Measurements from ENCODE around the gene SLFN5. TPM values are rescaled to one million over a fixed set of nuclear protein-coding genes. Genes with fewer than 3 reads are reported as not detected.
"Not testable (repeated sequence)": the region's sequence is repeated elsewhere in the genome, so short reads cannot be mapped to it uniquely, and the experiment has no call there.

The SLFN5 gene
- total RNA-seq, 1 donor from 2014 or later, result 8.9 TPM

DNA sequence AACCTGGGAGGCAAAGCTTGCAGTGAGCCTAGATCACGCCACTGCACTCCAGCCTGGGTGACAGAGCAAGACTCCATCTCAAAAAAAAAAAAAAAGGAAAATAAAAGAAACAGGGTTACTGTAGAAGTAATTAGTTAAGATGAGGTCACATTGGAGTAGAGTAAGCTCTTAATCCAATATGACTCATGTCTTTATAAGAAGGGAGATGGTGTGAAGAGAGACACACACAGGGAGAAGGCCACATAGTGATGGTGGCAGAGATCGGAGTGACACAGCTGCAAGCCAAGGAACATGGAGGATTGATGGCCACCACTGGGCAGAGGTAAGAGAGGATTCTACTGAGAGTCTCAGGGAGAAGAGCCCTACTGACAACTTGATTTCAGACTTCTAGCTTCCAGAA, 15.3 kb upstream of the SLFN5 start:
- H3K9me3 Mint-ChIP-seq, result peaks cover 17% of the 10 kb centered on the region
- DNase-seq, result no peak
- no peaks in the 10 kb centered on the region for H3K27me3 Mint-ChIP-seq

GRCh38 chr17:35229638-35230037, 13.2 kb upstream of the SLFN5 start:
- H3K27ac Mint-ChIP-seq, result no peak overlapping the region
- H3K27me3 Mint-ChIP-seq, result no peaks in the 10 kb centered on the region
- peaks cover 23% of the 10 kb centered on the region for H3K36me3 Mint-ChIP-seq (ENCODE audit: low read depth)
- H3K9me3 Mint-ChIP-seq, result peaks cover 10% of the 10 kb centered on the region
- H3K4me1 Mint-ChIP-seq, result peaks cover 5% of the 10 kb centered on the region
- H3K4me3 Mint-ChIP-seq, result no peak overlapping the region
- intact Hi-C loops (cut with micrococcal nuclease), result no loop called here
- no peak for DNase-seq

More for the DNA sequence above, 15.3 kb upstream of the SLFN5 start:
- no peak overlapping the region for H3K4me3 Mint-ChIP-seq
- H3K27ac Mint-ChIP-seq, result no peak overlapping the region
- intact Hi-C loops (cut with micrococcal nuclease), result no loop called here
- H3K36me3 Mint-ChIP-seq (ENCODE audit: low read depth), result peaks cover 33% of the 10 kb centered on the region
- H3K4me1 Mint-ChIP-seq, result peaks cover 7% of the 10 kb centered on the region

GRCh38 chr17:35234315-35234714, 8.6 kb upstream of the SLFN5 start:
- H3K27me3 Mint-ChIP-seq; DNase-seq; H3K4me3 Mint-ChIP-seq; H3K27ac Mint-ChIP-seq; intact Hi-C loops (cut with micrococcal nuclease): not testable (repeated sequence)
- H3K4me1 Mint-ChIP-seq, result peaks cover 47% of the 10 kb centered on the region
- peaks cover 22% of the 10 kb centered on the region for H3K9me3 Mint-ChIP-seq
- H3K36me3 Mint-ChIP-seq (ENCODE audit: low read depth), result peaks cover 31% of the 10 kb centered on the region

GRCh38 chr17:35235289-35235688, 7.6 kb upstream of the SLFN5 start:
- Mint-ChIP-seq H3K27ac (no peak overlapping the region), H3K27me3 (no peaks in the 10 kb centered on the region), H3K4me1 (peaks cover 55% of the 10 kb centered on the region), H3K4me3 (no peak overlapping the region), H3K36me3 (ENCODE audit: low read depth) (peaks cover 26% of the 10 kb centered on the region), H3K9me3 (peaks cover 19% of the 10 kb centered on the region)
- intact Hi-C loops (cut with micrococcal nuclease), result no loop called here
- no peak for DNase-seq

DNA sequence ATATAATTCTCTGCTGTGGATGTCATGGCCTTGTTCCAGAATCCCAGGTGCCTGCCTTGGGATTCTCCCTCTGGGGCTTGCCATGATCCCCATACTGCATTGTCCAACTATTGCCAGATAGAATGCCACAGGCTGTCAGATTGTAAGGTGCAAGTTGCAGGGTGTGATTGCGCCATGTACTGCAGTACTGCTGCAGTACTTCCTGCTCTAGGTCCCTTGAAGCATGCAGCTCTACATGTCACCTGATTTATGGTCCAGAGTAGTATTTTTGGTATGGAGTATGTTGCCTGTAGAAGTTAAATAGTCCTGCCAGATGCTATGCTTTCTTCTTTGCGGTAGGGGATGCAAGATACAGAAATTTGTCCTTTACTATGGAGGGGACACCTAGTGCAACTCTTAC, 7.0 kb upstream of the SLFN5 start:
- intact Hi-C loops (cut with micrococcal nuclease), result no loop called here
- H3K36me3 Mint-ChIP-seq (ENCODE audit: low read depth), result peaks cover 20% of the 10 kb centered on the region
- H3K4me1 Mint-ChIP-seq, result peaks cover 56% of the 10 kb centered on the region
- no peak for DNase-seq
- no peak overlapping the region for H3K4me3 Mint-ChIP-seq
- H3K27me3 Mint-ChIP-seq, result no peaks in the 10 kb centered on the region
- no peak overlapping the region for H3K27ac Mint-ChIP-seq
- peaks cover 12% of the 10 kb centered on the region for H3K9me3 Mint-ChIP-seq

GRCh38 chr17:35236821-35237220, 6.1 kb upstream of the SLFN5 start:
- Mint-ChIP-seq H3K36me3 (ENCODE audit: low read depth) (peaks cover 22% of the 10 kb centered on the region), H3K9me3 (peaks cover 11% of the 10 kb centered on the region), H3K27me3 (no peaks in the 10 kb centered on the region), H3K27ac (no peak overlapping the region), H3K4me3 (no peak overlapping the region), H3K4me1 (peaks cover 62% of the 10 kb centered on the region)
- intact Hi-C loops (cut with micrococcal nuclease), result no loop called here
- DNase-seq, result no peak

DNA sequence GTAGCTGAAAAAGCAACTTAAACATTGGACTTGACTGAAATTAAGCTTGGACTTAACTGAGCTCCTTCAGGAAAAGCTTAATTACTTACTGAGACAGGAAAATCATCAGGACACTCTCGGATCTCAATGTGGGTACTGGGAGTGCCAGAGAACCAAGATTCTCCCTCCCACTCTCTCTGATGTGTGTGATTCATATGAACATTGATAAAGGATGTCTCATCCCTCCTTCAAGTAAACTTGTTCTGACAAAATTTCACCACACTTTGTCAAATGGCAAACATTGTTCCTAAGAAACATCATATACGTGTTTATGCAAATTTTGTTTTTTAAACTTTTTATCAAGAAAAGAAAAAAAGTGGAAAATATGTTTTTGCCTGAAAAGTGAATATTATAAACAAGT, 4.1 kb upstream of the SLFN5 start:
- Mint-ChIP-seq H3K9me3 (peaks cover 11% of the 10 kb centered on the region), H3K4me1 (peaks cover 64% of the 10 kb centered on the region), H3K27ac (peak overlapping the region; percentile 84), H3K36me3 (ENCODE audit: low read depth) (peaks cover 21% of the 10 kb centered on the region), H3K4me3 (peak overlapping the region; percentile 93), H3K27me3 (no peaks in the 10 kb centered on the region)
- peak; percentile 72 for DNase-seq
- intact Hi-C loops (cut with micrococcal nuclease), result loop anchor here (1.0 kb wide), 1 partner anchor 25 kb away; no protein-coding TSS in a partner anchor

DNA sequence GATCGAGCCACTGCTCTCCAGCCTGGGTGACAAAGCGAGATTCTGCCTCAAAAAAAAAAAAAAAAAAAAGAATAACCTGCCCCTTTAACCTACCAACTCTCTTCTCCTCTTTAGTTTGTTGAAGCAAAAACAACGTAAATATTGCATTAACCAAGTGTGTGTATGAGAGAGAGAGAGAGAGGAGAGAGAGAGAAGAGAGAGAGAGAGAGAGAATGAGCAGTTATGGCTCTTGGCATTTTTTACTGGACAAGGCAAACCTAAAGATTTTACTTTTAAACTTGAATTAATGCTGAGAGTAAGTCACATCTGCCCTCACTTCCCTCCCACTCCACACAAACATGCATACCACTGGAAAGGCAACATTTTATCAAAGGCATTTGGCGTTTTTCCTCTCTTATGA, 3.0 kb upstream of the SLFN5 start:
- Mint-ChIP-seq H3K27ac (peak overlapping the region; percentile 66), H3K4me3 (peak overlapping the region; percentile 93), H3K9me3 (peaks cover 11% of the 10 kb centered on the region), H3K27me3 (no peaks in the 10 kb centered on the region), H3K36me3 (ENCODE audit: low read depth) (peaks cover 24% of the 10 kb centered on the region), H3K4me1 (peaks cover 74% of the 10 kb centered on the region)
- no peak for DNase-seq
- intact Hi-C loops (cut with micrococcal nuclease), result loop anchor here (5.0 to 10.0 kb wide), 4 partner anchors 68 to 565 kb away; partner anchors contain the start of genes LIG3 and TAF15

DNA sequence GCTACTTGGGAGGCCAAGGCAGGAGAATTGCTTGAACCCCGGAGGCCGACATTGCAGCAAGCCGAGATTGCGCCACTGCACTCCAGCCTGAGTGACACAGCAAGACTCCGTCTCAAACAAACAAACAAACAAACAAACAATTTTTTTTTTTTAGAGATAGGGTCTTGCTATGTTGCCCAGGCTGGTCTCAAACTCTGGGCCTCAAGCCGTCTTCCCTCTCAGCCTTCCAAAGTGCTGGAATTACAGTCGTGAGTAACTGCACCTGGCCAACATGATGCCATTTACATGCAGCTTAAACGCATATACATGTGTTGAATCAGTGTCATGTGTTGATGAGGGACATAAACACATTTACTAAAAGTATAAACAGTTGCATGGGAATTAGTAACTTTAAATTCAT, 2.0 kb upstream of the SLFN5 start:
- H3K36me3 Mint-ChIP-seq (ENCODE audit: low read depth), result peaks cover 26% of the 10 kb centered on the region
- no peaks in the 10 kb centered on the region for H3K27me3 Mint-ChIP-seq
- intact Hi-C loops (cut with micrococcal nuclease), result loop anchor here (5.0 to 10.0 kb wide), 4 partner anchors 69 to 564 kb away; partner anchors contain the start of genes LIG3 and TAF15
- H3K4me1 Mint-ChIP-seq, result peaks cover 73% of the 10 kb centered on the region
- H3K27ac Mint-ChIP-seq, result peak overlapping the region; percentile 54
- peaks cover 11% of the 10 kb centered on the region for H3K9me3 Mint-ChIP-seq
- DNase-seq, result no peak
- peak overlapping the region; percentile 93 for H3K4me3 Mint-ChIP-seq

DNA sequence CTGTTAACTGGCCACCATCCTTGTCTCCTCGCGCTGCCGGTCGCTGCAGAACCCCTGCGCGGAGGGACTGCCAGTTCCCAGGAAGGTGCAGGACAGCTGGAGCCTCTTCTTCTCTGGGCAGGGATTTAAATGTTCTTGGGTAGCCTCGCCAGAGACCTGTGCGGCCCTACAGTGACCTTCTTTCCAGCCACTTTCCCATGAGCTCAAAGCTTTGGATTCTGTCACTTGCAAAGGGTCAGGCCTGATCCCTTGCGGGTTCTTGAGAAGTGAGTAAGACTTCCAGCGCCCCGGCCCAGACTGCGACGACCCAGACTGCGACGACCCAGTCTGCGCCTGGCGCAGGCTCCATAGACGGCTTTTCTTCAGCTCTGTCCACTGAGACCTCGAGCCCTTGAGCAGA, 1.4 kb upstream of the SLFN5 start:
- H3K4me1 Mint-ChIP-seq, result peaks cover 72% of the 10 kb centered on the region
- H3K36me3 Mint-ChIP-seq (ENCODE audit: low read depth), result peaks cover 26% of the 10 kb centered on the region
- intact Hi-C loops (cut with micrococcal nuclease), result loop anchor here (5.0 to 10.0 kb wide), 4 partner anchors 69 to 563 kb away; partner anchors contain the start of genes LIG3 and TAF15
- H3K27ac Mint-ChIP-seq, result peak overlapping the region; percentile 95
- peaks cover 11% of the 10 kb centered on the region for H3K9me3 Mint-ChIP-seq
- no peaks in the 10 kb centered on the region for H3K27me3 Mint-ChIP-seq
- peak overlapping the region; percentile 93 for H3K4me3 Mint-ChIP-seq
- DNase-seq, result peak; percentile 79

DNA sequence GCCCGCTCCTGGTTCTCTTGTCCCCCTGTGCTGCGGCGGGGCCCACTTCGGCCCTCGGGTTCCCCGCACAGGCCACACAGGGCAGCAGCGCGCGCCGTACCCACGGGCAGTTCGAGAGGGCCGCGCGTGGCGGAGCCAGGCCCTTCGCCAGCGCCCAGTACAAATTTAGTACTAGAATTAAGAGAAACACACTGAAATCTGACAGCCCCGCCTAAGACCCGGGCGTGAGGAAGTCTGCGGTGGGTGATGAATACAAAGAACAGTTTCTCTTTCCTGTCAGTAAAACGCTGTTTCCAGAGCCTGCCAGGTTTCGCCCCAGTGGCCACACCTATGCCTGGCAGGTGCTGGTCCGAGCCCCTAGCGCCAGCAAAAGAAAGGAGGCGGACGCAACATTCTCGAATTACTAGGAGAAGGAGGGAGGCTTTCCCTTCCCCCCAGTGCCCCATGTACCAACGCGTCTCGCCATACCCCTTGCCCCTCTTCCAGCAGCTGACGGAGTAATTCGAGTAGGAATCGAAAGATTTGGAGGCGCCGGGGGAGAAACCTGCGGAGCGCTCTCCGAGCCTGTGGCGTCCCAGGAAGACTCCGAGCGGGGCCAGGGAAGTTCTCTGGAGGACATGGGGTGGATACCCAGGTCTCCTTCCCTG, 591 bp upstream of the SLFN5 start:
- Mint-ChIP-seq H3K27me3 (no peaks in the 10 kb centered on the region), H3K36me3 (ENCODE audit: low read depth) (peaks cover 25% of the 10 kb centered on the region), H3K9me3 (peaks cover 6% of the 10 kb centered on the region), H3K4me1 (peaks cover 71% of the 10 kb centered on the region), H3K4me3 (peak overlapping the region; percentile 93), H3K27ac (peak overlapping the region; percentile 95)
- intact Hi-C loops (cut with micrococcal nuclease), result loop anchor here (1.0 to 10.0 kb wide), 9 partner anchors 28 to 563 kb away; partner anchors contain the start of genes CCT6B, LIG3, SLFN11 and SLFN12L
- DNase-seq, result peak; percentile 96

DNA sequence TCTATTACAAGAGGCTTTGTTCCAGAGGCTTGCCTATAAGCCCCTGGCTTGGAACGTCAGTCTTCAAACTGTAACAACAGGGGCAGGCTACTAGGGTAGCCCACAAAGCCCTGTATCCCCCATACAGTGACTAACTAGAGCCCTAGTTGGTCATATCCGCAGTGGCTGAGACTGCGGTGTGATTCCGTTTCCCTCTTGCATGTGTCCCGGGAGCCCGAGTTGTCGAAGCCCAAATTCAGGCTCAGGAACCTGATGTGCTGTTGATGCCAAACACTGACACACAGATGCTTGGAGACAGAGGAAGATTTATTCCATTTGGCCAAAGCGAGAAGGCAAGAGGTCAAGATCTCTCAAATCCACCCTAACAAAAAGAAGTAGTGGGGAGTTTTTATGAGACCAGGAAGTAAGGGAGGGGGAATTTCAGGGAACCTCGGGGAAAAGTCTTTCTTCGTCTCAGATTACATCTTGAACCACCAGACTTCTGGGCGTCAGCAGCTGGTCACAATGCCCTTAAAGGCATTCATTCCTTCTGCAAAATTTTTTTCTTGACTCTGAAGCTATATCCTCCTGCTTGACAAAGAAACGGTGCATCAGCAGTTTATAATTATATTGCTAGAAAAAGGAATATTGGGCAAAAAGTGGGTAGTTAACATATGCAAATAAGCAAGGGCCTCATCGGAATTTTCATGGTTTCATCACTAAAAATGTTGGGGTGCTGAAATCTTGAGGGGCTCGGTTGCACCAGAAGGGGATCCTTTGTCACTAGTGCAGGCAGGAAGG, 879 bp downstream of the SLFN5 start:
- Mint-ChIP-seq H3K36me3 (ENCODE audit: low read depth) (peaks cover 34% of the 10 kb centered on the region), H3K27me3 (no peaks in the 10 kb centered on the region)
- DNase-seq, result peak; percentile 84

GRCh38 chr17:35244341-35245195, 1.7 kb downstream of the SLFN5 start:
- Mint-ChIP-seq H3K36me3 (ENCODE audit: low read depth) (peaks cover 40% of the 10 kb centered on the region), H3K4me3 (peak overlapping the region; percentile 93), H3K27me3 (no peaks in the 10 kb centered on the region), H3K4me1 (peaks cover 67% of the 10 kb centered on the region), H3K9me3 (no peaks in the 10 kb centered on the region), H3K27ac (peak overlapping the region; percentile 94)
- DNase-seq, result peak; percentile 92
- intact Hi-C loops (cut with micrococcal nuclease), result loop anchor here (1.0 to 10.0 kb wide), 7 partner anchors 43 to 560 kb away; partner anchors contain the start of genes AP2B1, LIG3 and TAF15

More for the DNA sequence above, 879 bp downstream of the SLFN5 start:
- intact Hi-C loops (cut with micrococcal nuclease), result loop anchor here (1.0 to 10.0 kb wide), 10 partner anchors 69 to 561 kb away; partner anchors contain the start of genes AP2B1, CCT6B, LIG3 and NLE1
- Mint-ChIP-seq H3K9me3 (no peaks in the 10 kb centered on the region), H3K4me3 (peak overlapping the region; percentile 93), H3K27ac (peak overlapping the region; percentile 94), H3K4me1 (peaks cover 69% of the 10 kb centered on the region)

All from activated CD4-positive, alpha-beta T cell treated with anti-CD3 and anti-CD28 coated beads, Interleukin-2, amount 10 ng/mL, durations not matched to agents 24 days and 14 days (primary cell).